ENCODE data around the gene DNAH12.

DNAH12 gene

DNA sequence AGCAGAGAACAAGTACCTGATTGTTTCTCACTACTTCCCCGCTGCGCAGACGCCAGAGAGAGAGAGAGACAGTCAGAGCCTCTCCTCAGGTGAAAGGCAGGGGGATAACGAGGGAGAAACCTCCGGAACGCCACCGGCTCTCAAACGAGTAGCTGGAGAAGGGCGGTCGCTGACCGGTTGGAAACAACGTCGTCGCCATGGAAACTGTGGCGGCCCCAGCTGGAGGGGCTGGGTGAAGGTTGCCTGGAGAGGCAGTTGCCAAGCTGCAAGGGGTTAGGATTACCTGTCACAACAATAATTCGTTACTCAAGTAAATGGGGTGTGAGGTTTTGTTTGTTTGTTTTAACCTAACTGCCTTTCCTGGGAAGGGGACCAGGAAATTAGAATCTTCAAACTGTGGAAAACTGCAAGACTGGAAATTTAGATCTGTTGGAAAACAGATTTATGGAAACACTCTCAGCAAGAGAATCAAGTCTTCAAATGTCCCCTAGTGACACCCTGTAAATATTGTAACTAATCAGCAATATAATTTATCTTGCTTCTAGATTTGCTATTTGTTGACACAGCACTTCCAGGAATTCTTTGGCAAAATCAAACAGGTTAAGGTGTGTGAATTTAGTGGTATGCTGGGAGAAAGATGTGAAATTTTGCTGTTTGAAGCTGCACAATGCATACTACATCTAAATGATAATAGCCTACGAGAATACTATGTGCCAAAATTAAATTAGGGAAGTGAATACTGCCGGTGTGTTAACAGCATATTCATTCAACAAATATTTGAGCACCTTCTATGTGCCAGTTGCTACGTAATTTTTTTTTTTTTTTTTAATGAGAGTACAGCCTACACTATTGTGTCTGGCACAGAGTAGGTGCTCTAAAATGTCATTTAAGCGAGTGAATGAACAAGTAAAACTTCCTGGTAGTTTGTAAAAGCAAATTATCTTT is at the start of gene DNAH12:
DNAH12 (minus strand) TSS at position 164 of the 945 bp plus-strand sequence. CDS start 1,474 bp downstream, outside the sequence.
- peak in 15 of 58 donors; percentile 1 to 17 (median 9) for DNase-seq

GRCh38 chr3:57592306-57592705 is 48.2 kb upstream of the DNAH12 start:
- DNase-seq, result no peak

- no peak for DNase-seq
Measured at GRCh38 chr3:57587905-57588304, 43.8 kb upstream of the DNAH12 start.

DNA sequence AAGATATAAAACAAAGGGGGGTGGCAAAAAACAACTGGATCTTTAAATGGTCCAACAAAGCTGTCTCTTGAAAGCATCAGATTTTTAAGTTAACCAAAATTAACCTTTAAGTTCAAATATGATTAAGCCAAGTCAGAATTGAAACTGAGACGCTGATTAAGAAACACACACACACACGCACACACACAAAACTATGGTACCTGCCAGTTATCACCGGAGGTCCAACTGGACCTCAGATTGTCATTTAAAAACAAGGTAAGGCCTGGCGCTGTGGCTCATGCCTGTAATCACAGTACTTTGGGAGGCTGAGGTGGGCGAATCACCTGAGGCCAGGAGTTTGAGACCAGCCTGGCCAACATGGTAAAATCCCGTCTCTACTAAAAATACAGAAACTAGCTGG is 42.6 kb upstream of the DNAH12 start:
- no peak for DNase-seq

GRCh38 chr3:57583544-57583943 is 39.4 kb upstream of the DNAH12 start:
- no peak for DNase-seq

- DNase-seq, result no peak
Measured at GRCh38 chr3:57582474-57583168, 38.5 kb upstream of the DNAH12 start.

DNA sequence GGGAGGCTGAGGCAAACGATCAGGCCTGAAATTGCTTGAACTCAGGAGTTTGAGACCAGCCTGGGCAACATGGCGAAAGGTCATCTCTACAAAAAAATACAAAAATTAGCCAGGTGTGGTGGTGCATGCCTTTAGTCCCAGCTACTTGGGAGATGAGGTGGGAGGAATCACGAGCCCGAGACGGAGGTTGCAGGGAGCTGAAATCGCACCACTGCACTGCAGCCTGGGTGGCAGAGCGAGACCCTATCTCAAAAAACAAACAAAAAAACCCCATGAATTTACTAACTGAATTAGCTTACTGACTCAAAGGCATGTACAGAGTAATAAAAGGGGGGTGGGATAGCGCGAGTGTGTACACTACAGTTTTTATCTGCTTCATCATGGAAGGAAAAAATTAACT is 33.7 kb upstream of the DNAH12 start:
- no peak for DNase-seq

DNA sequence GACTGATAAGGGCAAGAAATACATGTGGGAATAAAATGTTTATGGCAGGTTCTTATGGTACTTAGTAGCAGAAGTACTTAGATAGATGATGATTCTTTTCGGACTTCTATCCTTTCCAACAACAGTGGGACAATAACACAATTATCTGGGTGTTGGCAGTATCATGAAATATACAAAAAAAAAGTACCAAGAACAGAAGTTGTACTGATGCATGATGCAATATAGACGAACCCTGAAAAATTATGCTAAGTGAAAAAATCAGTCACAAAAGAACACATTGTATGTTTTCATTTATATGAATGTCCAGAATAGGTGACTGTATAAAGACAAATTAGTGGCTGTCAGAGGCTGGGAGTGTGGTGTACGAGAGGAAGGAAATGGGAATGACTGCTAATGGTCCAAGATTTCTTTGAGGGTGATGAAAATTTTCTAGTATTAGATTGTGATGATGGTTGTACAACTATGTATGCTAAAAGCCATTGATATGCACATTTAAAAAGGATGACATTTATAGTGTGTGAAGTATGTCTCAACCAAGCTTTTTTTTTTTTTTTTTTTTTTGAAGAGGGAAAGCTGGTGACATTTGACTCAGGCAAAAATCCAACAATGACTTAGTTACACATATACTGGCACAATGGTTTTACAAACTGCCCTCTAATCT is 32.0 kb upstream of the DNAH12 start:
- DNase-seq, result no peak

DNA sequence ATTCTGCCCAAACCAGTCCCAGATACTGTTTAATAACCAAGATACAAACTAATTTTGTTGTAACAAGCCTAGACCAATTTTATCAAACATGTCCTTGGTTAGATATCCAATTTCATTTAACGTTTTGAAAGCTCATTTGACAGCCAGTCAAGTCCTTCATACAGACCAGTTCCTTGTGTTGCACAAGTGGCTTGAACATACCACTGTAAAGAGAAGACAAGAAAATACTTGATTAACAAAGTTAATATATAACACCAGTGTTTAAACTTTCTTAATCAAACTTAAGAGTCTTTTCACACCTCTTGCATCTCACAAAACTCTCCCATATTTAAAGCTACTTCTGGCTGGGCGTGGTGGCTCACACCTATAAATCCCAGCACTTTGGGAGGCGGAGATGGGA is 28.0 kb upstream of the DNAH12 start:
- DNase-seq, result no peak

DNA sequence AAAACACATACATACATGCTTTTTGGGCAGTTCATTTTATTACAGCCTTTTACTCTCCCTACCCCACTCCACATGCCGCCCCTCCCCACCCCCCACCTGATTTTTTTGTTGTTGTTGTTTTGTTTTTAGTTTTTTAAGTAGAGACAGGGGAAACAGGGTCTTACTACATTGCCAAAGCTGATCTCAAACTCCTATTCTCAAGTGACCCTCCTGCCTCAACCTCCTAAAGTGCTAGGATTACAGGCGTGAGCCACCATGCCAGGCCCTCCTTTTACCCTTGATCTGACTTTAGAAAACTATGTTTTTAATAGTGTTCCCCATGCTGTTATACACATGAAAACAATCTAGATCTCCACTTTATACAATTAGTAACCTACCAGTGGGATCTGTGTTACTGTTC is 26.7 kb upstream of the DNAH12 start:
- no peak for DNase-seq

GRCh38 chr3:57569859-57570450 is 25.8 kb upstream of the DNAH12 start:
- DNase-seq, result no peak

DNA sequence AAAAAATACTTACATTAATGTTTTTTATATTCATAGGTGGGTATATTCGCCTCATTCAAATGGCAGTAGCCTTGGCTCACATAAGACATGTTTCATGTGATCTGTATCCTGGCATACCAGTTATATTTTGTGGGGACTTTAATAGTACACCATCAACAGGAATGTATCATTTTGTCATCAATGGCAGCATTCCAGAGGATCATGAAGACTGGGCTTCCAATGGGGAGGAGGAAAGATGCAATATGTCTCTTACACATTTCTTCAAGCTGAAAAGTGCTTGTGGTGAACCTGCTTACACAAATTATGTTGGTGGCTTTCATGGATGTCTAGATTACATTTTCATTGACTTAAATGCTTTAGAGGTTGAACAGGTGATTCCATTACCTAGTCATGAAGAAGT is 15.4 kb upstream of the DNAH12 start:
- no peak for DNase-seq

GRCh38 chr3:57557085-57557537 is 13.0 kb upstream of the DNAH12 start:
- peak in 1 of 58 donors; percentile 24 for DNase-seq

GRCh38 chr3:57556459-57557084 is 12.4 kb upstream of the DNAH12 start:
- DNase-seq, result peak in 23 of 58 donors; percentile 6 to 88 (median 51)

- DNase-seq, result peak; percentile 14 to 96 (median 87)
Measured at GRCh38 chr3:57555738-57556458, 11.8 kb upstream of the DNAH12 start, which contains the start of gene PDE12. TSS of gene PDE12 (plus strand) at chr3:57556274. CDS start at chr3:57556380, 106 bp downstream.

DNA sequence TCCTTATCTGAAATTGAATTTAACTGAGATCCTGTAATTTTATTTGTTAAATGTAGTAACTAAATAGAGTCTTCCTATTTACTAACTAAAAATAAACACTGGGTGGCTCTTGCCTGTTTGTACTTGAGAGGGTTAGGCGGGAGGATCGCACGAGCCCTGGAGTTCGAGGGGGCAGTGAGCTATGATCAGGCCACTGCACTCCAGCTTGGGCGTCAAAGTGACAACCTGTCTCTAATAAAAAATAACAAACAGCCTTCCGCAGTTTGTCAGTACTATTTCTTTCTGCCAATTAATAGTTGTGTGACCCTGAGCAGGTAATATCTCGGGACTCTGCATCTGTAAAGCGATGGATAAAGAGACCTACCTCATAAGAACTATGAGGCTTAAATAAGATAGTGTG is 11.2 kb upstream of the DNAH12 start:
- peak in 1 of 58 donors; percentile 11 for DNase-seq

GRCh38 chr3:57546616-57547015 is 2.5 kb upstream of the DNAH12 start:
- DNase-seq, result no peak

- DNase-seq, result peak in 8 of 58 donors; percentile 1 to 30 (median 10)
Measured at GRCh38 chr3:57545636-57546268, 1.6 kb upstream of the DNAH12 start.

DNA sequence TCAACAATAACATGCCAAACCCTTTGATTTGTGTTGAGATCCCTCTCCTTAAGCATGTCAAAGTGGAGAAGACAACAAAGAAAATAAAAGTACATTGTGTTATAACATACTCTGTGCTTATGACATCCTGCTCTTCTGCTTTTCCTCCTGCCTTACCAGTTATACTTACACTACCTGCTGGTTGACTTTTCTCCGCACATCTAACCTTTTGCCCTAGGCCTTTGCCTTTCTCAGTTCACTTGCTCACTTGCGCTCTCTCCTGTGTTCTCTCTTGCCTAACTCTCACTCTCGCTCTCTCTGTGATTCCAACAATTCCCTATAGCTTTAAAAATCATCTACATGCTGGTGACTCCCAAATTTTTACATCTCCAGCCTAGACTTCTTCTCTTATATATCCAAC is 5.7 kb downstream of the DNAH12 start:
- no peak for DNase-seq
